Measurements from ENCODE around the gene DUSP28.

GRCh38 chr2:240558236-240558761 lies 1.9 kb upstream of the DUSP28 start:
- TF ChIP-seq CTCF (IDR thresholded peaks at IDR 0.05; ENCODE audit: low read length) (no peak), EZH2 (IDR thresholded peaks at IDR 0.05; ENCODE audit: borderline replicate concordance, low read length) (no peak)

Data from OCI-LY1 (cell line).